ENCODE data around the gene PRSS56.

Gene PRSS56

GRCh38 chr2:232483923-232484627 lies 36.1 kb upstream of the PRSS56 start:
- FAIRE-seq: no peak
- no peak for TF ChIP-seq CTCF (IDR thresholded peaks at IDR 0.05; ENCODE audit: insufficient read depth, missing control alignments)
- no peak for DNase-seq (ENCODE audit: insufficient read length, low spot score)

- DNase-seq (ENCODE audit: insufficient read length, low spot score) (no peak), FAIRE-seq (no peak)
- no peak for TF ChIP-seq CTCF (IDR thresholded peaks at IDR 0.05; ENCODE audit: insufficient read depth, missing control alignments)
These were observed 35.4 kb upstream of the PRSS56 start for GRCh38 chr2:232484628-232485347.

- DNase-seq (ENCODE audit: insufficient read length, low spot score): no peak
- TF ChIP-seq CTCF (IDR thresholded peaks at IDR 0.05; ENCODE audit: insufficient read depth, missing control alignments): no peak
- FAIRE-seq: no peak
These were observed 34.8 kb upstream of the PRSS56 start for GRCh38 chr2:232485348-232485756.

GRCh38 chr2:232485757-232486557 lies 34.2 kb upstream of the PRSS56 start:
- no peak for DNase-seq (ENCODE audit: insufficient read length, low spot score)
- no peak for FAIRE-seq
- no peak for TF ChIP-seq CTCF (IDR thresholded peaks at IDR 0.05; ENCODE audit: insufficient read depth, missing control alignments)

GRCh38 chr2:232486558-232487384 lies 33.4 kb upstream of the PRSS56 start:
- no peak for FAIRE-seq
- no peak for TF ChIP-seq CTCF (IDR thresholded peaks at IDR 0.05; ENCODE audit: insufficient read depth, missing control alignments)
- no peak for DNase-seq (ENCODE audit: insufficient read length, low spot score)

GRCh38 chr2:232487385-232488096 lies 32.6 kb upstream of the PRSS56 start, which contains the start of gene ECEL1:
TSS of gene ECEL1 (minus strand) at chr2:232487834. CDS start at chr2:232486653, 1,181 bp downstream.
- DNase-seq (ENCODE audit: insufficient read length, low spot score): no peak
- FAIRE-seq: no peak
- TF ChIP-seq CTCF (IDR thresholded peaks at IDR 0.05; ENCODE audit: insufficient read depth, missing control alignments): no peak
